VCaP (cell line): ENCODE measurements around the gene ALDH1A3.

Experiments used
- H3K27ac ChIP-seq: fragments of 450-650 bp; 2 replicates; pipeline ENCODE4 v1.5.1; 2017
- TF ChIP-seq, protein P1 (sequence below): fragments of 450-650 bp; conservative IDR thresholded peaks from 2 replicates; pipeline ENCODE4 v1.5.1; 2017; ENCODE audit warnings: mild to moderate bottlenecking, moderate library complexity

ALDH1A3 gene

DNA sequence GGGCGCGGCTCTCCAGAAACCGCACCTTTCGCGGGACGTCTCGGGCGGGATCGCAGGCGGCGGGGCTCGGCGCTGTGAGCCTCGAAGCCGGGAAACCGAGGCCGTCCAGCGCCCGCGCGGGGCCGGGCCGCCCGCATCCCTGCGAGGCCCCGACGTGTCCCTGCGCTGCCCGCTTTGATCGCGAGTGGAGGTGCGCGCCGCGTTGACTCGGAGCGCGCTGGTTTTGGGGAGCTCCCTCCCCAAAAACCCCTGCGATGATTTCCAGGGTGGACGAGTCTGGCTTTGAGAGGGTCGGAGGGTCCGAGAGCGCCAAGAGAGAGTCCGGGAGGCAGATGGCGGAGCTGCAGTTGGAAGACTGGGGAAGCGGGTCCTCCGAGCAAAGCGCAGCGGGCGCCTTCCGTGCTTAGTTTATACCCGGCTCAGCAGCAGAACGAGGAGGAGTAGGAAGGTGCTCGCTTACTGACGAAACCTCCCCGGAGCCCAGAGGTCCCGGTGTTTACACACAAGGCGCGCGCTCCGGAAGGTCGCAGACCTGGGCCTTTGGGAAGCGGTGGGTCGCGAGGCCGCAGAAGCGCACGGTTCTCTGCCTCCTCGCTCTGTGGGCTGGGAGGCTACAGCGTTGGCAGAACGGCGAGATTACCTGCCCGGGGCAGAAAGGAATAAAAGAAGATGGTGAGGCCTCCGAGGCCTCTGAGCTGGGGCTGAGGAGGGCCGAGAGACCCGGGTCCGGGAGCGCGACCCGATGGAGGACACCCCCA, 687 bp downstream of the ALDH1A3 start:
- peak overlapping the region; percentile 84; the same call in 1 of the 2 replicates for H3K27ac ChIP-seq
- TF ChIP-seq, protein P1, sequence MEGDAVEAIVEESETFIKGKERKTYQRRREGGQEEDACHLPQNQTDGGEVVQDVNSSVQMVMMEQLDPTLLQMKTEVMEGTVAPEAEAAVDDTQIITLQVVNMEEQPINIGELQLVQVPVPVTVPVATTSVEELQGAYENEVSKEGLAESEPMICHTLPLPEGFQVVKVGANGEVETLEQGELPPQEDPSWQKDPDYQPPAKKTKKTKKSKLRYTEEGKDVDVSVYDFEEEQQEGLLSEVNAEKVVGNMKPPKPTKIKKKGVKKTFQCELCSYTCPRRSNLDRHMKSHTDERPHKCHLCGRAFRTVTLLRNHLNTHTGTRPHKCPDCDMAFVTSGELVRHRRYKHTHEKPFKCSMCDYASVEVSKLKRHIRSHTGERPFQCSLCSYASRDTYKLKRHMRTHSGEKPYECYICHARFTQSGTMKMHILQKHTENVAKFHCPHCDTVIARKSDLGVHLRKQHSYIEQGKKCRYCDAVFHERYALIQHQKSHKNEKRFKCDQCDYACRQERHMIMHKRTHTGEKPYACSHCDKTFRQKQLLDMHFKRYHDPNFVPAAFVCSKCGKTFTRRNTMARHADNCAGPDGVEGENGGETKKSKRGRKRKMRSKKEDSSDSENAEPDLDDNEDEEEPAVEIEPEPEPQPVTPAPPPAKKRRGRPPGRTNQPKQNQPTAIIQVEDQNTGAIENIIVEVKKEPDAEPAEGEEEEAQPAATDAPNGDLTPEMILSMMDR: no peak

DNA sequence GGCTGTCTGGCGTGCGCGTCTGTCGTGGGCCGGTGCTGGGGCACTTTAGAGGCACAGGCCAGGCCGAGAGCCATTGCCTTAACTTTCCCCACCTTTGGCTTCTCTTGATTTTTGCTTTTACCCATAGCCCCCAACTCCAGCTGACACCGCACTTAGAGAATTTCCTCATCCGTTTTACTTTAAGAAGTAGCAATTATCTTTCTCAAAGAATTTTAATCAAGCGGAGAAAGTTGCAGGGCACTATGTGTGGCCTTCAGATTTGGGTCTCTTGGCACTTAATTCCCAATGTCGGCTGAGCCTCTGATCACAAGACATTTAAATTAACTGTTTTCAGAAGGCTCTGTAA, 1.2 kb downstream of the ALDH1A3 start:
- TF ChIP-seq, protein P1: no peak
- H3K27ac ChIP-seq: no peak overlapping the region

DNA sequence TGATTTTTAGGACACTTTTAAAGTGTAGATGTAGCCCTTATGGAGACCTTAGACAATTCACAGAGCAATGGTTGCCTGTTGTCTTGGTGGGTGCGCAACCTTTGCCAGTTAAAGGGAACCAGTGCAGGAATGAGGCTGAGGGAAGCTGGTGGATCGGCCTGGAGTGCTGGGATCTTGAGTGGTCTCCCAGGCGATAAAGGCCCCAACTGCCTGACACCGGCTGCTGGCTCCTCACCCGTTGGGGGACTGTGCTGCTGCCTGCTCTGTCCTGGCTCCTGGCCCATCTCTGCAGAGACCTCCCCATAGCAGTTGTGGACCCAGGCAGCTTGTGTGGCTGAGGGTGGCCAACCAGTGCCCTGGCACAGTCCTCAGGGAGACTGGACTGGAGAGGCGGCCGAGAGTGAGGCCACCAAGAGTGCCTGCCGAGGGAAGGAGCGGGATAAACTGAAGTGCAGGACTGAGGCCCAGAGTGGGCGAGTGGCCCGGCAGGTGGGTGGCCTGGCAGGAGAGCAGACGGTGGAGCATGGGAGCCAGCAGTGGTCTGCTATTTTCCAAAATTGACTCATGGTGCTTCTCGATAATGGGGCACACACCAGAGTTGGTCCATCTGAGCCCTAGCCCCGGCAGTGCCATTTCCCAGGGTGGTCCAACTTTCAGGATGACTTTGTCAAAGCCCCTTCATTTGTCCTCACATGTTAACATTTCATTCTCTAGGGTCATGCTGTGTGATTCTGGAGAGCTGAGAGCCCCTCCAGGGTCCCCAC, 2.1 kb downstream of the ALDH1A3 start:
- H3K27ac ChIP-seq: no peak overlapping the region; the same call in 1 of the 2 replicates
- TF ChIP-seq, protein P1: no peak

DNA sequence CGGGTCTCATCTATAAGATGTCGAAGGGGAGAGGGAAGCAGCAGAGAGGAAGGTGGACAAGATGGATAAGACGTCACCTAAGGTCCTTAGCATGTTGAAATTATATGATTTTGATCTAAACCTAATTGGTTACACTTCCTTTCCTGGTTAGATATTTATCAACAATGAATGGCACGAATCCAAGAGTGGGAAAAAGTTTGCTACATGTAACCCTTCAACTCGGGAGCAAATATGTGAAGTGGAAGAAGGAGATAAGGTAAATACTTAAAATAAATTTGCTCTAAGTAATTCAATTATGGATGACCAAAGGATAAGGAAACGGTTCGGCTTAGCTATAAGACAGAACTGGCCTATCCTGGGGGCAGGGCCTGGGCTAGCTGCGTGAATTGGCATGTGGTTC, 5.5 kb downstream of the ALDH1A3 start:
- TF ChIP-seq, protein P1: no peak
- H3K27ac ChIP-seq: peak overlapping the region; percentile 30

DNA sequence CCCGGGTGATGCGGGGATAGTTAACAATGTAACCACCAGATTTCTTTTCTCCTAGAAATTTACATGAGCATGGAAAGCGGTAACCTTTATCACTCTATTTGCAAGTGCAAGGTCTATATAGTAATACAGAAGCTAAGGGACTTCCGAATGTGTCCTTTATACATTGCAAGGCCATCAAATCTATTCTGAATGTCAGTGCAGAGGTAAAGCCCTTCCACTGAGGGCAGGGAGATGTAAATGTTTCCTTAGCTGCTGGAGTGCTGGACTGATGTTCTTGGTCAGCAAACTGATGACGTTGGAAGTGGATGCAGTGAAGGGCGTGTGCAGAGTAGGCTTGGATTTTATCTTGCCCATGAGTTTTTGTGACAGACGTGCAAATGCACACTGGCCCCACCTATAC, 6.2 kb downstream of the ALDH1A3 start:
- TF ChIP-seq, protein P1: no peak
- H3K27ac ChIP-seq: peak overlapping the region; percentile 30

DNA sequence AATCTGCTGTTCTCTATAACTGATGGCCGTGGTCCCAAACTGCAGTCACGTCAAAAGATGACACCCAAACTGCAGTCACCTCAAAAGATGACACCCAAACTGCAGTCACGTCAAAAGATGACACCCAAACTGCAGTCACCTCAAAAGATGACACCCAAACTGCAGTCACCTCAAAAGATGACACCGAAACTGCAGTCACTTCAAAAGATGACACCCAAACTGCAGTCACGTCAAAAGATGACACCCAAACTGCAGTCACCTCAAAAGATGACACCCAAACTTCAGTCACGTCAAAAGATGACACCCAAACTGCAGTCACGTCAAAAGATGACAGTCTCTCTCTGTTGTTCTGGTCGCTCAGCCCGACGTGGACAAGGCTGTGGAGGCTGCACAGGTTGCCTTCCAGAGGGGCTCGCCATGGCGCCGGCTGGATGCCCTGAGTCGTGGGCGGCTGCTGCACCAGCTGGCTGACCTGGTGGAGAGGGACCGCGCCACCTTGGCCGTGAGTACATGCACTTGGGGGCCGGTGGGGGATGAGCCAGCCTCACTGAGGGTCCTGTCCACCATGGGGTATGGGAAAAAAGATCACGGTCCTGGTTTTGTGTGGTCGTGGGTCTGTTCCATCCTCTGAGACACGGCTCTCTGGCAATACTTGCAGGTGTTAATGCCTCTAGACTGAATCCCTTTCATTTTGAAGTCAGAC, 7.7 kb downstream of the ALDH1A3 start:
- TF ChIP-seq, protein P1: no peak
- H3K27ac ChIP-seq: no peak overlapping the region; the same call in 1 of the 2 replicates
